Measurements from ENCODE around the gene GTF2F2. TPM values are rescaled to one million over a fixed set of nuclear protein-coding genes. Genes with fewer than 3 reads are reported as not detected.

Gene GTF2F2
- total and polyA plus RNA-seq, 9 of the 15 experiments (the other 6 are each of a cell fraction or from before 2014, with no cell fraction given) = 19.7 to 44.8 (median 32.4) TPM

GRCh38 chr13:45120967-45121831 is 889 bp downstream of the GTF2F2 start (continued):
- TF ChIP-seq ZBTB12 (CRISPR knock-in tag; IDR thresholded peaks at IDR 0.05) (no peak), ZNF75A (CRISPR knock-in tag; IDR thresholded peaks at IDR 0.05) (no peak), RFX7 (CRISPR knock-in tag; IDR thresholded peaks at IDR 0.05) (no peak), HNRNPUL1 (IDR thresholded peaks at IDR 0.05; ENCODE audit: low read length) (no peak), HES1 (IDR thresholded peaks at IDR 0.05; ENCODE audit: low read depth) (no peak), ZNF174 (CRISPR knock-in tag; IDR thresholded peaks at IDR 0.05) (no peak)

GRCh38 chr13:45122941-45123340 is 2.6 kb downstream of the GTF2F2 start:
- POLR2A ChIA-PET = no interaction called here
- in situ Hi-C loops (cut with MboI) = no loop called here
- no TSS peak for BruUV-seq (replicated peaks)
- DNase-seq (ENCODE audit: extremely low read depth in 1 of 4, low spot score in 3 of 4) = peak in 3 of 4 experiments; percentile 15 to 75 (median 43)
- no peaks in the 10 kb centered on the region for H3K9me3 ChIP-seq (replicated peaks; ENCODE audit: control insufficient read depth, insufficient read depth, low read depth, low read length)
- peak overlapping the region; percentile 52 for H3K4me2 ChIP-seq (ENCODE audit: insufficient read depth, low read length)
- FAIRE-seq = peak; percentile 77
- H3K4me3 ChIP-seq = no peak overlapping the region
- peak overlapping the region; percentile 8; the same call in 2 of the 3 replicates for H3K27ac ChIP-seq (ENCODE audit: extremely low read depth, low read depth, low read length)
- peaks cover 7 to 14% of the 10 kb centered on the region in 2 experiments; a peak in 3 of 5 replicates for H3K4me1 ChIP-seq (replicated peaks in 1 of 2; ENCODE audit: control insufficient read depth in 2 of 2, insufficient read depth in 2 of 2, low read length in 2 of 2)
- H4K20me1 ChIP-seq (replicated peaks; ENCODE audit: control insufficient read depth, insufficient read depth, low read length) = peaks cover 2% of the 10 kb centered on the region; the same call in 1 of the 2 replicates
- intact Hi-C loops (cut with micrococcal nuclease) = loop anchor here (5.0 kb wide), 1 partner anchor 184 kb away; no protein-coding TSS in a partner anchor
- no peak overlapping the region for H2AFZ ChIP-seq (ENCODE audit: low read depth, low read length)
- H3K9ac ChIP-seq (ENCODE audit: insufficient read depth in 1 of 2, low read depth in 2 of 2, low read length in 2 of 2) = peak overlapping the region in 1 of 2 experiments; percentile 16; a peak in 1 of 4 replicates
- WGBS (ENCODE audit: insufficient coverage, low coverage, missing lambda C conversion rate) = 4% methylated on average over 6 of the region's 6 CpGs
- peaks cover 76% of the 10 kb centered on the region for H3K79me2 ChIP-seq (ENCODE audit: control insufficient read depth, insufficient read depth, low read length)
- peaks cover 9% of the 10 kb centered on the region; the same call in 2 of the 3 replicates for H3K36me3 ChIP-seq (ENCODE audit: control insufficient read depth, insufficient read depth, low read length)
- no peaks in the 10 kb centered on the region for H3K27me3 ChIP-seq (ENCODE audit: control insufficient read depth in 2 of 2, insufficient read depth in 2 of 2, low read length in 2 of 2)
- no peaks in the 10 kb centered on the region for H3K9me1 ChIP-seq (ENCODE audit: control insufficient read depth, insufficient read depth, low read length)
- CTCF ChIA-PET (ENCODE audit: low intra/inter-chr PET ratio) = no interaction called here
- ATAC-seq = peak; percentile 48
- peak; percentile 69 for TF ChIP-seq GATA2 (CRISPR knock-in tag; IDR thresholded peaks at IDR 0.05)
- TF ChIP-seq CXXC5 (CRISPR knock-in tag; IDR thresholded peaks at IDR 0.05) = 0 out of 2 replicates have a peak, but pooled peaks have one; percentile 16
- no peak for TF ChIP-seq E2F8 (IDR thresholded peaks at IDR 0.05; ENCODE audit: low read depth, partially characterized antibody)
- TF ChIP-seq STAT5A (IDR thresholded peaks at IDR 0.05; ENCODE audit: borderline replicate concordance, low read length) = peak; percentile 48; the same call in 1 of the 2 replicates
- no peak for TF ChIP-seq SIRT6 (IDR thresholded peaks at IDR 0.05; ENCODE audit: low read depth, low read length)
- peak; percentile 76 for TF ChIP-seq NCOR1 (IDR thresholded peaks at IDR 0.05)
- peak; percentile 38; the same call in 1 of the 2 replicates for TF ChIP-seq SMARCE1 (IDR thresholded peaks at IDR 0.05)
- peak; percentile 90 for TF ChIP-seq SMAD4 (CRISPR knock-in tag; conservative IDR thresholded peaks at IDR 0.05)
